ENCODE results near the gene ZNF32.

The ZNF32 gene, protein sequence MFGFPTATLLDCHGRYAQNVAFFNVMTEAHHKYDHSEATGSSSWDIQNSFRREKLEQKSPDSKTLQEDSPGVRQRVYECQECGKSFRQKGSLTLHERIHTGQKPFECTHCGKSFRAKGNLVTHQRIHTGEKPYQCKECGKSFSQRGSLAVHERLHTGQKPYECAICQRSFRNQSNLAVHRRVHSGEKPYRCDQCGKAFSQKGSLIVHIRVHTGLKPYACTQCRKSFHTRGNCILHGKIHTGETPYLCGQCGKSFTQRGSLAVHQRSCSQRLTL

DNA sequence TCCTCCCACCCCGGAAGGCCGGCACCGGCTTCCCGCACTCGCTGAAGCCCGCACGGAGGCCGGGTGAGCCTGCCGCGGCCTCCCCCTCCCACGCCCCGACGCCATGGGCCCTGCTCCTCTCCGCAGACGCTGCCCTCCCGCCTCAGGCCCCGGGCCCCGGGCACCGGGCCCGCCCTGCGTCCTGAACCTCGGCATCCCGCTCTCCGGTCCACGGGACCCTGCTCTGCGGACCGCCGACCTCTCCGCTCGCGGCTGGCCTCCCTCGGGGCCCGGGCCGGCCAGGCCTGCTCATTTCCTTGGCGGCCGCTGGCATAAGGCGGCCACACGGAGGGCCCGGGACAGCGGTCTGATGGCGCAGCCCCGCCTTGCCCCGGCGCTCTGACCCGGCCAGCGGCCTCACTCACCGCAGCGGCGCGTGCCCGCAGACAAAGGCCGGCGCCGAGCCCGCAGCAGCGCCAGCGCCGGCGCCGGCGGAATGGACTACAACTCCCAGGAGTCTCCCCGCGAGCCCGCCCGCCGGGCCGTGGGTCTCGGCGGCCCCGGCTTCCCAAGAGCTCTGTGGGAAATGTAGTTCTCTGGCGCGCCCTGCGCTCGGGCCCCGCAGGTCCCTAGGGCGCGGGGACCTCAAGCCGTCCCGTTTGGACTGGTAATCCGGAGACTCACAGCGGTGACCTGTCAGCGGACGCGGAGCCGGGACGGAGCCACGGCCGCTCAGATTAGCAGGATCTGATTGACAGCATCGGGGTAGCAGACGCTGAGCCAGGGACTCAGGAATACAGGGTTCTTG lies at the start of gene ZNF32:
Gene ZNF32 (minus strand): TSS at position 484 of the 787 bp plus-strand sequence. CDS start 2,748 bp downstream, outside the sequence.
- no peak within 1 kb of the TSS for H3K27ac ChIP-seq (ENCODE audit: low read depth, low read length, poor library complexity, severe bottlenecking)
- peaks cover 6% of the 10 kb centered on the region; the same call in 1 of the 2 replicates for H3K27me3 ChIP-seq (ENCODE audit: insufficient read depth, low read length)
- no peaks in the 10 kb centered on the region for H3F3A ChIP-seq (ENCODE audit: insufficient read depth, low read length)
- peaks cover 15% of the 10 kb centered on the region for H3K4me1 ChIP-seq (ENCODE audit: insufficient read depth, low read length, severe bottlenecking)
- no peaks in the 10 kb centered on the region for H3K79me2 ChIP-seq (ENCODE audit: insufficient read depth, low read length)
- H3K9ac ChIP-seq (ENCODE audit: low read length) = peak within 1 kb of the TSS; percentile 75
- peaks cover 27% of the 10 kb centered on the region for H3K9me3 ChIP-seq (ENCODE audit: low read length)
- peak within 1 kb of the TSS; percentile 88 for H2AFZ ChIP-seq (ENCODE audit: low read length)
- peaks cover 38% of the 10 kb centered on the region for H3K36me3 ChIP-seq (ENCODE audit: insufficient read depth, low read length)
- no peaks in the 10 kb centered on the region for H4K20me1 ChIP-seq (ENCODE audit: insufficient read depth, low read length)
- TF ChIP-seq, protein P1, sequence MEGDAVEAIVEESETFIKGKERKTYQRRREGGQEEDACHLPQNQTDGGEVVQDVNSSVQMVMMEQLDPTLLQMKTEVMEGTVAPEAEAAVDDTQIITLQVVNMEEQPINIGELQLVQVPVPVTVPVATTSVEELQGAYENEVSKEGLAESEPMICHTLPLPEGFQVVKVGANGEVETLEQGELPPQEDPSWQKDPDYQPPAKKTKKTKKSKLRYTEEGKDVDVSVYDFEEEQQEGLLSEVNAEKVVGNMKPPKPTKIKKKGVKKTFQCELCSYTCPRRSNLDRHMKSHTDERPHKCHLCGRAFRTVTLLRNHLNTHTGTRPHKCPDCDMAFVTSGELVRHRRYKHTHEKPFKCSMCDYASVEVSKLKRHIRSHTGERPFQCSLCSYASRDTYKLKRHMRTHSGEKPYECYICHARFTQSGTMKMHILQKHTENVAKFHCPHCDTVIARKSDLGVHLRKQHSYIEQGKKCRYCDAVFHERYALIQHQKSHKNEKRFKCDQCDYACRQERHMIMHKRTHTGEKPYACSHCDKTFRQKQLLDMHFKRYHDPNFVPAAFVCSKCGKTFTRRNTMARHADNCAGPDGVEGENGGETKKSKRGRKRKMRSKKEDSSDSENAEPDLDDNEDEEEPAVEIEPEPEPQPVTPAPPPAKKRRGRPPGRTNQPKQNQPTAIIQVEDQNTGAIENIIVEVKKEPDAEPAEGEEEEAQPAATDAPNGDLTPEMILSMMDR (IDR thresholded peaks at IDR 0.05; ENCODE audit: low read length) = no peak
- no peak for TF ChIP-seq EZH2 (IDR thresholded peaks at IDR 0.05; ENCODE audit: borderline replicate concordance, low read length)
- H3K4me3 ChIP-seq (ENCODE audit: low read depth, low read length, poor library complexity, severe bottlenecking) = peak within 1 kb of the TSS; percentile 74
- H3K4me2 ChIP-seq (ENCODE audit: low read length) = peak within 1 kb of the TSS; percentile 98
- no peaks in the 10 kb centered on the region for H3K9me2 ChIP-seq (ENCODE audit: low read depth, low read length)

DNA sequence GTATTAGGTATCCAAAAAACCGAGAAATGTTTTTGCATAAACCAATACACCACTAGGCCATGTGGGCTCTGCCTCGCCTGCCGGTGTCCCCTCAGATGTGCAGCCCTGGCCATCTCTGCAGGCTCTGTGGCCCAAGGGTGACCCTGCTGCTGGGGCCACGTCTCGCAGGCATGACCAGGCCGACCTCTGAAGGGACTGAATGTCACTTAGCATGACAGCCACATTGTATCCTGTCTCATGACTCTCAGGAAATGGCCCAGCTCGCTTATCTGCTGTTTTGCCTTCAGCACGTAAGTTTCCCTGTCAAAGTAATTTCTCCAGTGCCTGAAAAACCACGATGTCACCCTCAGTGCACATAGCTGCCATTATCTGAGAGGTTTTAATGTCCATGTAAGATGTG lies 49.5 kb upstream of the ZNF32 start:
- no peaks in the 10 kb centered on the region for H3K79me2 ChIP-seq (ENCODE audit: insufficient read depth, low read length)
- H3K4me2 ChIP-seq (ENCODE audit: low read length) = no peak overlapping the region
- H3K9me3 ChIP-seq (ENCODE audit: low read length) = no peaks in the 10 kb centered on the region
- H3K4me1 ChIP-seq (ENCODE audit: insufficient read depth, low read length, severe bottlenecking) = no peaks in the 10 kb centered on the region
- no peaks in the 10 kb centered on the region for H3K9me2 ChIP-seq (ENCODE audit: low read depth, low read length)
- no peak for TF ChIP-seq EZH2 (IDR thresholded peaks at IDR 0.05; ENCODE audit: borderline replicate concordance, low read length)
- TF ChIP-seq, protein P1 (IDR thresholded peaks at IDR 0.05; ENCODE audit: low read length) = no peak
- H3K27ac ChIP-seq (ENCODE audit: low read depth, low read length, poor library complexity, severe bottlenecking) = no peak overlapping the region
- H3K4me3 ChIP-seq (ENCODE audit: low read depth, low read length, poor library complexity, severe bottlenecking) = no peak overlapping the region
- no peak overlapping the region for H3K9ac ChIP-seq (ENCODE audit: low read length)
- H4K20me1 ChIP-seq (ENCODE audit: insufficient read depth, low read length) = no peaks in the 10 kb centered on the region
- H2AFZ ChIP-seq (ENCODE audit: low read length) = no peak overlapping the region
- H3F3A ChIP-seq (ENCODE audit: insufficient read depth, low read length) = no peaks in the 10 kb centered on the region
- H3K36me3 ChIP-seq (ENCODE audit: insufficient read depth, low read length) = no peaks in the 10 kb centered on the region
- H3K27me3 ChIP-seq (ENCODE audit: insufficient read depth, low read length) = no peaks in the 10 kb centered on the region

DNA sequence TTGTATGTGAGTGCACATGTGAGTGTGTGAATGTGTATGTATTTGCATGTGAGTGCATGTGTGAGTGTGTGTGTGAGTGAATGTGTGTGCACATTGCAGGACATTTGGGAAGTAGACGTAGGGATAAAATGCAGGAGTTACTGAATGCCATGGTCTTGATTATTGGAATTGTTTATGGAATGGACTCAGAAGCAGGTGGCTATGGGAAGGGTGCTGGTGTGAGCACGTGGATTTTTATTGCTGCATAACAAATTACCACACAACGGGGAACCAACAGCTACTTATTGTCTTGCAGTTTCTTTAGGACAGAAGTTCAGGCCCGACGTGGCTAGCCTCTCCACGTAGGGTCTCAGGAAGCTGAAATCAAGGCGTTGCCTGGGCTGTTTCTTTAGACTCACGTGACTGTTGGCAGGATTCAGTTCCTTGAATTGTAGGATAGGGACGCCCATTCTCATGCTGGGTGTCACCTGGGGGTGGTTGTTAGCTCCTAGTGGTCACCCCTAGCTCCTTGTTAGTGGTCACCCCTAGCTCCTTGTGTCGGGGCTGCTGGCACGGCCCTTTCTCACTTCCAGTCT lies 48.3 kb upstream of the ZNF32 start:
- TF ChIP-seq, protein P1 (IDR thresholded peaks at IDR 0.05; ENCODE audit: low read length) = no peak
- TF ChIP-seq EZH2 (IDR thresholded peaks at IDR 0.05; ENCODE audit: borderline replicate concordance, low read length) = no peak
- H2AFZ ChIP-seq (ENCODE audit: low read length) = no peak overlapping the region
- H3K4me1 ChIP-seq (ENCODE audit: insufficient read depth, low read length, severe bottlenecking) = no peaks in the 10 kb centered on the region
- no peaks in the 10 kb centered on the region for H3F3A ChIP-seq (ENCODE audit: insufficient read depth, low read length)
- H4K20me1 ChIP-seq (ENCODE audit: insufficient read depth, low read length) = no peaks in the 10 kb centered on the region
- H3K4me2 ChIP-seq (ENCODE audit: low read length) = no peak overlapping the region
- no peaks in the 10 kb centered on the region for H3K36me3 ChIP-seq (ENCODE audit: insufficient read depth, low read length)
- no peaks in the 10 kb centered on the region for H3K79me2 ChIP-seq (ENCODE audit: insufficient read depth, low read length)
- H3K9ac ChIP-seq (ENCODE audit: low read length) = no peak overlapping the region
- H3K27me3 ChIP-seq (ENCODE audit: insufficient read depth, low read length) = no peaks in the 10 kb centered on the region
- no peaks in the 10 kb centered on the region for H3K9me2 ChIP-seq (ENCODE audit: low read depth, low read length)
- no peak overlapping the region for H3K27ac ChIP-seq (ENCODE audit: low read depth, low read length, poor library complexity, severe bottlenecking)
- H3K4me3 ChIP-seq (ENCODE audit: low read depth, low read length, poor library complexity, severe bottlenecking) = no peak overlapping the region
- no peaks in the 10 kb centered on the region for H3K9me3 ChIP-seq (ENCODE audit: low read length)
